ENCODE measurements around the gene KCNH2. TPM values are rescaled to one million over a fixed set of nuclear protein-coding genes. Genes with fewer than 3 reads are reported as not detected.

KCNH2 gene
- total and polyA plus RNA-seq, 10 of the 15 experiments (the other 5 are each of a cell fraction or from before 2014, with no cell fraction given), result 0.04 to 0.24 (median 0.17) TPM; not detected in 6

DNA sequence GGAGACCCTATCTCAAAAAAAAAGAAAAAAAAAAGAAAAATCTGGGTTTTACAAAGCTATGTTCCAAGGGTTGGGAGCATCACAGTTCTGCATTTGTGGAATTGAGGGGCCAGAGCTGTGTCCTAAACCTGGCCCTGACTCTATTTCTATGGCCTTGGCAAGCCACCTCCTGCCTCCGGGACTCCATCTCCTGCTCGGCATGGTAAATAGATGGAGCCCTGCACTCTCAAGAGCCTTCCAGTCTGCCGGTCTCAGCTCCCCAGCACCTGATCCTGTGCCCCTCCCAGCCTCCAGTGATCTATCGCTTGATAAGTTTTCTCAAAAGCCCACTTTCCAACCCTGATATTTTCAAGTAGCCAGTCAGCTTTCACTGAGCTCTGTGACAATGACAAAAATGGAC is 43.0 kb downstream of the KCNH2 start (continued):
- TF ChIP-seq, protein P1, sequence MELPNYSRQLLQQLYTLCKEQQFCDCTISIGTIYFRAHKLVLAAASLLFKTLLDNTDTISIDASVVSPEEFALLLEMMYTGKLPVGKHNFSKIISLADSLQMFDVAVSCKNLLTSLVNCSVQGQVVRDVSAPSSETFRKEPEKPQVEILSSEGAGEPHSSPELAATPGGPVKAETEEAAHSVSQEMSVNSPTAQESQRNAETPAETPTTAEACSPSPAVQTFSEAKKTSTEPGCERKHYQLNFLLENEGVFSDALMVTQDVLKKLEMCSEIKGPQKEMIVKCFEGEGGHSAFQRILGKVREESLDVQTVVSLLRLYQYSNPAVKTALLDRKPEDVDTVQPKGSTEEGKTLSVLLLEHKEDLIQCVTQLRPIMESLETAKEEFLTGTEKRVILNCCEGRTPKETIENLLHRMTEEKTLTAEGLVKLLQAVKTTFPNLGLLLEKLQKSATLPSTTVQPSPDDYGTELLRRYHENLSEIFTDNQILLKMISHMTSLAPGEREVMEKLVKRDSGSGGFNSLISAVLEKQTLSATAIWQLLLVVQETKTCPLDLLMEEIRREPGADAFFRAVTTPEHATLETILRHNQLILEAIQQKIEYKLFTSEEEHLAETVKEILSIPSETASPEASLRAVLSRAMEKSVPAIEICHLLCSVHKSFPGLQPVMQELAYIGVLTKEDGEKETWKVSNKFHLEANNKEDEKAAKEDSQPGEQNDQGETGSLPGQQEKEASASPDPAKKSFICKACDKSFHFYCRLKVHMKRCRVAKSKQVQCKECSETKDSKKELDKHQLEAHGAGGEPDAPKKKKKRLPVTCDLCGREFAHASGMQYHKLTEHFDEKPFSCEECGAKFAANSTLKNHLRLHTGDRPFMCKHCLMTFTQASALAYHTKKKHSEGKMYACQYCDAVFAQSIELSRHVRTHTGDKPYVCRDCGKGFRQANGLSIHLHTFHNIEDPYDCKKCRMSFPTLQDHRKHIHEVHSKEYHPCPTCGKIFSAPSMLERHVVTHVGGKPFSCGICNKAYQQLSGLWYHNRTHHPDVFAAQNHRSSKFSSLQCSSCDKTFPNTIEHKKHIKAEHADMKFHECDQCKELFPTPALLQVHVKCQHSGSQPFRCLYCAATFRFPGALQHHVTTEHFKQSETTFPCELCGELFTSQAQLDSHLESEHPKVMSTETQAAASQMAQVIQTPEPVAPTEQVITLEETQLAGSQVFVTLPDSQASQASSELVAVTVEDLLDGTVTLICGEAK (IDR thresholded peaks at IDR 0.05; ENCODE audit: borderline replicate concordance), result no peak

DNA sequence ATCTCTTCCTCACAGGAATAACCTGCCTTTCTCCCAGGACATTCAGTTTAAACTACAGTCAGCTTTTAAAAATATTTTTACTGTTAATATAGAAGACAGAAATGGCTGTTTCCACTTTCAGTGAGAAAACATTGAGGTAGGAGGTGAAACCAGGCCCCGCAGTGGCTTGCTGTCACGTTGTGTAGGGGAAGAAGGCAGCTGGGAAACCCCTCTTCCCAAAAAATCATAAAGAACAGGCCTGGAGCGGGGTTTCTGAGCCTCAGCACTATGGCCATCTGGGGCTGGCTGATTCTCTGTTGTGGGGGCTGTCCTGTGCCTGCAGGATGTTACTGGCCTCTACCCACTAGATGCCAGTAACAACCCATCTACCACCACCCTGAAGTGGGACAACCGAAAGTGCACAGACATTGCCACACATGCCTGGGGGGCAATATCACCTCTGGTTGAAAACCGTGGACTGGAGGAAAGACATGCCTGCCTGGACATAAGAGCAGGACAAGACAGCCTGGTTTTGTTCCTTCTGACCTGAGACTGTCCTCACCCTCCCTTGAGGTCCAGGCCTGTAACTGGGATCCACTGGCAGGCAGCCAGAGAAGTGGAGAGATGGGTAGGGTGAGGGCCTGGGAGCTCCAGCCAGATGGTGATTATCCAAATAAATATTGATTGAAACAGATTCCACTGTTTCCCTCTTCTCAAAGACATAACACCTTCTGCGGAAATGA is 43.9 kb downstream of the KCNH2 start:
- peaks cover 0 to 2% of the 10 kb centered on the region in 2 experiments; a peak in 1 of 4 replicates for H3K27me3 ChIP-seq (replicated peaks in 1 of 2; ENCODE audit: control insufficient read depth in 2 of 2, insufficient read depth in 2 of 2, low read length in 1 of 2)
- no TSS peak for BruUV-seq (replicated peaks)
- RAD21 ChIA-PET (ENCODE audit: unreplicated experiment), result no interaction called here
- no peak for ATAC-seq
- no peak overlapping the region for H3K4me2 ChIP-seq (ENCODE audit: control insufficient read depth, insufficient read depth)
- DNase-seq (ENCODE audit: low read depth, low spot score), result no peak
- SMC1A ChIA-PET (ENCODE audit: uncharacterized antibody, unreplicated experiment), result no interaction called here
- no peak overlapping the region for H3K9ac ChIP-seq (ENCODE audit: control insufficient read depth, insufficient read depth, low read length)
- CTCF ChIA-PET, result interaction anchor here (1.1 kb wide), 1 partner anchor 51 kb away, joined by 3 read pairs; no protein-coding TSS in a partner anchor
- TF ChIP-seq ZZZ3 (IDR thresholded peaks at IDR 0.05; ENCODE audit: control insufficient read depth, insufficient read length, low read depth), result no peak
- no peak for TF ChIP-seq CHD1 (IDR thresholded peaks at IDR 0.05; ENCODE audit: low read depth, low read length)
- TF ChIP-seq HCFC1 (IDR thresholded peaks at IDR 0.05; ENCODE audit: low read length), result no peak
- no peak for TF ChIP-seq IRF4 (IDR thresholded peaks at IDR 0.05; ENCODE audit: low read depth, low read length)
- no peak for TF ChIP-seq ZSCAN29 (IDR thresholded peaks at IDR 0.05)
- H3K36me3 ChIP-seq (ENCODE audit: control insufficient read depth in 2 of 2, insufficient read depth in 2 of 2, low read length in 1 of 2), result no peaks in the 10 kb centered on the region
- H2AFZ ChIP-seq (ENCODE audit: control insufficient read depth, low read depth, low read length), result no peak overlapping the region
- 23% methylated on average over 6 of the region's 6 CpGs for WGBS (ENCODE audit: insufficient coverage, insufficient replicate concordance, low lambda C conversion rate, missing lambda C conversion rate)
- H4K20me1 ChIP-seq (ENCODE audit: control insufficient read depth, insufficient read depth), result no peaks in the 10 kb centered on the region
- no peaks in the 10 kb centered on the region for H3K9me3 ChIP-seq (replicated peaks; ENCODE audit: control insufficient read depth, insufficient read depth, low read length)
- no peak overlapping the region for H3K4me3 ChIP-seq
- no peaks in the 10 kb centered on the region for H3K79me2 ChIP-seq (ENCODE audit: control insufficient read depth, insufficient read depth, low read length)
- in situ Hi-C loops (cut with MboI) (no loop called here), intact Hi-C loops (cut with micrococcal nuclease; ENCODE audit: unreplicated experiment) (no loop called here)
- POLR2A ChIA-PET, result no interaction called here
- no peaks in the 10 kb centered on the region for H3K4me1 ChIP-seq (ENCODE audit: control insufficient read depth, insufficient read depth, low read length)
- no peak for FAIRE-seq
- no peak overlapping the region for H3K27ac ChIP-seq (ENCODE audit: control insufficient read depth, insufficient read depth)
